H1 (cell line): ENCODE results near the gene CAMTA1. TPM values are rescaled to one million over a fixed set of nuclear protein-coding genes. Genes with fewer than 3 reads are reported as not detected.

Experiments used
- CTCF ChIA-PET: fragments of 300-600 bp; sonication (Branson Sonifier 250); formaldehyde crosslinking; loops from one replicate; lab custom pipeline; 2021; ENCODE audit not compliant: partially characterized antibody; lab: Charles Lee
- POLR2A ChIA-PET: fragments of 300-600 bp; sonication (Branson Sonifier 250); formaldehyde crosslinking; loops from one replicate; lab custom pipeline; 2021; ENCODE audit warnings: inconsistent platforms; ENCODE audit not compliant: partially characterized antibody; lab: Charles Lee
- DNase-seq, 2 experiments: peaks; one replicate each; pipeline versions ENCODE4 v3.0.0 to v3.0.0-alpha.2; 2010 to 2022; ENCODE audit warnings: low spot score in 2 of 2, low read depth in 1 of 2, mixed read lengths in 1 of 2
- FAIRE-seq: peaks from 2 replicates; lab custom pipeline; 2011; peaks lifted over from hg19 to GRCh38; lab: Jason Lieb, UNC
- H2AFZ ChIP-seq: 2 replicates; pipeline ENCODE4 v1.8.1; 2012; ENCODE audit warnings: low read length, inconsistent platforms
- H2AK5ac ChIP-seq: 2 replicates; pipeline ENCODE4 v1.6.1; 2013; ENCODE audit warnings: low read depth, low read length
- H2BK120ac ChIP-seq: replicated peaks from 2 replicates; pipeline ENCODE3; 2013; ENCODE audit warnings: low read depth, low read length, inconsistent platforms
- H2BK12ac ChIP-seq: 2 replicates; pipeline ENCODE4 v1.6.1; 2013; ENCODE audit warnings: low read depth, low read length
- H2BK15ac ChIP-seq: 2 replicates; pipeline ENCODE4 v1.6.1; 2013; ENCODE audit warnings: low read length
- H2BK20ac ChIP-seq: 2 replicates; pipeline ENCODE4 v1.6.1; 2013; ENCODE audit warnings: low read length
- H2BK5ac ChIP-seq: 2 replicates; pipeline ENCODE4 v1.6.1; 2013; ENCODE audit warnings: low read depth, low read length
- H3K14ac ChIP-seq: 2 replicates; pipeline ENCODE4 v1.6.1; 2013; ENCODE audit warnings: inconsistent platforms; ENCODE audit not compliant: insufficient read length
- H3K18ac ChIP-seq: 2 replicates; pipeline ENCODE4 v1.6.1; 2013; ENCODE audit warnings: low read length; ENCODE audit errors: extremely low read depth
- H3K23ac ChIP-seq: 2 replicates; pipeline ENCODE4 v1.6.1; 2013; ENCODE audit warnings: inconsistent platforms; ENCODE audit not compliant: insufficient read length
- H3K23me2 ChIP-seq: 2 replicates; pipeline ENCODE4 v1.6.1; 2013; ENCODE audit warnings: low read depth, low read length
- H3K27ac ChIP-seq: 2 replicates; pipeline ENCODE4 v1.6.1; 2011; ENCODE audit warnings: low read depth, low read length, inconsistent platforms
- H3K27me3 ChIP-seq, 4 experiments: replicated peaks in 1 of 4; 1 replicate in 1 of 4; 2 replicates in 3 of 4; pipeline versions ENCODE4 v1.6.1 to v1.8.1; 2011 to 2013; ENCODE audit warnings: low read length in 3 of 4, mild to moderate bottlenecking in 3 of 4, inconsistent platforms in 2 of 4, mixed read lengths in 2 of 4, moderate library complexity in 1 of 4; ENCODE audit not compliant: control insufficient read depth in 3 of 4, insufficient read depth in 3 of 4; ENCODE audit errors: extremely low read depth in 1 of 4
- H3K36me3 ChIP-seq, 4 experiments: 2 replicates each; pipeline versions ENCODE4 v1.6.1 to v1.8.1; 2011 to 2013; ENCODE audit warnings: mild to moderate bottlenecking in 4 of 4, low read length in 3 of 4, moderate library complexity in 2 of 4, control low read depth in 1 of 4, inconsistent platforms in 1 of 4; ENCODE audit not compliant: insufficient read depth in 4 of 4, control insufficient read depth in 2 of 4
- H3K4ac ChIP-seq: replicated peaks from 2 replicates; pipeline ENCODE3; 2013; ENCODE audit warnings: low read length, low read depth, mixed read lengths, inconsistent platforms; ENCODE audit not compliant: insufficient read length
- H3K4me1 ChIP-seq, 4 experiments: replicated peaks in 1 of 4; 1 replicate in 1 of 4; 2 replicates in 3 of 4; pipeline versions ENCODE4 v1.6.1 to v1.8.1; 2011 to 2013; ENCODE audit warnings: low read length in 3 of 4, inconsistent platforms in 2 of 4, mixed read lengths in 1 of 4; ENCODE audit not compliant: insufficient read depth in 4 of 4, control insufficient read depth in 3 of 4
- H3K4me2 ChIP-seq, 2 experiments: 2 replicates each; pipeline versions ENCODE4 v1.6.1 to v1.8.1; 2011 to 2013; ENCODE audit warnings: low read depth in 2 of 2, low read length in 2 of 2, control low read depth in 1 of 2, inconsistent platforms in 1 of 2, mild to moderate bottlenecking in 1 of 2; ENCODE audit not compliant: insufficient read depth in 1 of 2
- H3K4me3 ChIP-seq, 4 experiments: fragments of 200-600, 300-600 bp in 1 of 4; sonication (generic), shearing (Covaris generic), sonication (Bioruptor Twin) in 1 of 4; 2 replicates each; pipeline versions ENCODE4 v1.5.1 to v1.8.1; 2011 to 2016; ENCODE audit warnings: low read length in 4 of 4, low read depth in 3 of 4, control low read depth in 2 of 4, inconsistent platforms in 2 of 4, mild to moderate bottlenecking in 2 of 4, mixed read lengths in 1 of 4, moderate library complexity in 1 of 4; ENCODE audit not compliant: insufficient read depth in 2 of 4; ENCODE audit errors: extremely low read depth in 1 of 4
- H3K56ac ChIP-seq: replicated peaks from 2 replicates; pipeline ENCODE3; 2013; ENCODE audit warnings: low read depth, mild to moderate bottlenecking, mixed read lengths, low read length, inconsistent platforms; ENCODE audit not compliant: insufficient read length
- H3K79me1 ChIP-seq: 2 replicates; pipeline ENCODE4 v1.6.1; 2013; ENCODE audit warnings: low read depth, low read length, control low read depth
- H3K79me2 ChIP-seq, 2 experiments: 2 replicates each; pipeline versions ENCODE4 v1.6.1 to v1.8.1; 2012 to 2013; ENCODE audit warnings: low read length in 2 of 2, mild to moderate bottlenecking in 2 of 2, inconsistent platforms in 1 of 2; ENCODE audit not compliant: insufficient read depth in 2 of 2, control insufficient read depth in 1 of 2
- H3K9ac ChIP-seq, 4 experiments: replicated peaks in 1 of 4; 1 replicate in 1 of 4; 2 replicates in 3 of 4; pipeline versions ENCODE4 v1.6.1 to v1.8.1; 2011 to 2013; ENCODE audit warnings: low read depth in 3 of 4, low read length in 3 of 4, control low read depth in 2 of 4, mild to moderate bottlenecking in 2 of 4, moderate library complexity in 2 of 4, inconsistent platforms in 1 of 4; ENCODE audit errors: extremely low read depth in 1 of 4
- H3K9me3 ChIP-seq, 2 experiments: 2 replicates each; pipeline versions ENCODE4 v1.6.1 to v1.8.1; 2012 to 2013; ENCODE audit warnings: mild to moderate bottlenecking in 2 of 2, moderate library complexity in 2 of 2, control low read depth in 1 of 2, inconsistent platforms in 1 of 2, low read depth in 1 of 2, low read length in 1 of 2, mixed read lengths in 1 of 2; ENCODE audit not compliant: insufficient read depth in 2 of 2
- H4K20me1 ChIP-seq, 2 experiments: replicated peaks in 1 of 2; 2 replicates each; pipeline versions ENCODE3 to v1.8.1; 2011 to 2013; ENCODE audit warnings: inconsistent platforms in 2 of 2, low read length in 2 of 2, mild to moderate bottlenecking in 1 of 2; ENCODE audit not compliant: insufficient read depth in 2 of 2, control insufficient read depth in 1 of 2
- H4K5ac ChIP-seq: 2 replicates; pipeline ENCODE4 v1.6.1; 2013; ENCODE audit warnings: low read length, low read depth, mixed read lengths, inconsistent platforms; ENCODE audit not compliant: insufficient read length
- H4K8ac ChIP-seq: 2 replicates; pipeline ENCODE4 v1.8.0; 2013; ENCODE audit warnings: mild to moderate bottlenecking, moderate library complexity, low read length, inconsistent platforms; ENCODE audit not compliant: insufficient read depth; ENCODE audit errors: extremely low read depth
- H4K91ac ChIP-seq: replicated peaks from 2 replicates; pipeline ENCODE3; 2013; ENCODE audit warnings: low read length, mixed read lengths, inconsistent platforms; ENCODE audit not compliant: insufficient read length
- CHD1 ChIP-seq: IDR thresholded peaks from 2 replicates; pipeline ENCODE4 v1.6.1; 2012; ENCODE audit warnings: low read depth, low read length, improper control_type of control experiment
- GTF2F1 ChIP-seq: IDR thresholded peaks from 2 replicates; pipeline ENCODE4 v1.6.1; 2012; ENCODE audit warnings: low read depth, low read length, improper control_type of control experiment, borderline replicate concordance
- HDAC6 ChIP-seq: IDR thresholded peaks from one replicate; pipeline ENCODE4 v1.7.1; 2012; ENCODE audit warnings: low read depth, mild to moderate bottlenecking, inconsistent platforms, low read length, moderate library complexity
- KDM1A ChIP-seq: fragments of 200-600, 300-600 bp; sonication (generic); IDR thresholded peaks from 2 replicates; pipeline ENCODE4 v1.7.1; 2016; ENCODE audit warnings: mild to moderate bottlenecking, low read length, borderline replicate concordance
- KDM5A ChIP-seq: fragments of 200-600 bp; IDR thresholded peaks from 2 replicates; pipeline ENCODE4 v1.7.1; 2012; ENCODE audit warnings: mild to moderate bottlenecking, low read length, inconsistent platforms, mixed read lengths
- RFX5 ChIP-seq: IDR thresholded peaks from 2 replicates; pipeline ENCODE4 v1.6.1; 2011; ENCODE audit warnings: low read depth, low read length, improper control_type of control experiment, borderline replicate concordance
- SP2 ChIP-seq: IDR thresholded peaks from 2 replicates; pipeline ENCODE4 v1.6.1; 2012; ENCODE audit warnings: mild to moderate bottlenecking, low read length, inconsistent platforms
- SUZ12 ChIP-seq: fragments of 200-600 bp; sonication (generic); IDR thresholded peaks from 2 replicates; pipeline ENCODE4 v1.6.1; 2012; ENCODE audit warnings: mild to moderate bottlenecking, inconsistent platforms, low read length, moderate library complexity, mixed read lengths
- TAF7 ChIP-seq: optimal IDR thresholded peaks from 2 replicates; pipeline ENCODE3; 2011; ENCODE audit warnings: low read depth, mild to moderate bottlenecking, inconsistent platforms, low read length, moderate library complexity, borderline replicate concordance
- TBP ChIP-seq: IDR thresholded peaks from 2 replicates; pipeline ENCODE4 v1.6.1; 2011; ENCODE audit warnings: low read depth, low read length, improper control_type of control experiment
- WGBS, 2 experiments: shearing (Covaris generic) in 1 of 2; methylation state at CpG; one replicate each; pipeline versions ENCODE4 v1.1.6 to v1.1.7; 2013 to 2015; ENCODE audit warnings: low lambda C conversion rate in 2 of 2, mixed read lengths in 2 of 2, inconsistent platforms in 1 of 2, low coverage in 1 of 2, missing lambda C conversion rate in 1 of 2; ENCODE audit not compliant: insufficient replicate concordance in 2 of 2, insufficient coverage in 1 of 2, insufficient read length in 1 of 2; ENCODE audit errors: extremely low coverage in 1 of 2, missing lambda C conversion rate in 1 of 2; 5-methylcytosine and 5-hydroxymethylcytosine counted together
- polyA plus RNA-seq, 7 experiments: library from polyadenylated mRNA; depleted of rRNA in 3 of 7; stranded (reverse) in 5 of 7; unstranded in 2 of 7; fragments of >200 nt in 5 of 7; fragments of 200-250 nt in 2 of 7; gene quantifications; 1 replicate in 5 of 7; 2 replicates in 1 of 7; 4 replicates in 1 of 7; pipeline versions ENCODE4 v1.2.1 to v1.2.3, GENCODE V29; 2011 to 2013; ENCODE audit warnings: missing spikeins in 2 of 7, mixed read lengths in 2 of 7
- total RNA-seq: library from RNA; stranded (reverse); fragmentation: NEBNext Ultra II Directional; extraction: Animal tissue kit (Norgen Biotek cat#: 25700); gene quantifications from 2 replicates; pipeline ENCODE4 v1.2.1, GENCODE V29; 2021
- TF ChIP-seq, protein P1 (sequence below): IDR thresholded peaks from 2 replicates; pipeline ENCODE4 v1.6.1; 2011; ENCODE audit warnings: low read length, improper control_type of control experiment

CAMTA1 gene
- total and polyA plus RNA-seq, 2 of the 8 experiments (the other 6 are each of a cell fraction or from before 2014, with no cell fraction given), result 65.0 to 119 TPM

DNA sequence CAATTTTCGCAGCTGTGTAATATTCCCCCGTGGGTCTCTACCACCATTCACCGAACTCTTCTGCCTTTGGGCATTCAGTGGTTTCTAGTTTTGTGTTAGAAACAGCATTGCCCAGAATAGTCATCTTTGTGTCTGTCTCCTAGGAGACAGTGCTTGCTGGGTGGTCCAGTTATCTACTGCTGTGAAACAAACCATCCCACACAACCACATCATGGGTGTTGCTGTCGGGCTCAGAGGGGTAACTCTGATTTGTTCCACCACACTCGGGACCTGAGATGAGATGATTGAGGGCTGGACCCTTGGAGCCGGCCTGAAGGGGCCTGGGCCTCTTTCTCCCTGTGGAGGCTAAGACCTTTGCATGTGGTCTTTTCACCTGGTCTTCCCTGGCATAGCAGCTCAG lies 558.6 kb downstream of the CAMTA1 start:
- Histone ChIP-seq H2AFZ (no peak overlapping the region), H3K18ac (no peak overlapping the region), H3K14ac (no peak overlapping the region), H4K91ac (no peak overlapping the region), H3K4me2 (no peak overlapping the region), H3K23me2 (peaks cover 2% of the 10 kb centered on the region; the same call in 1 of the 2 replicates), H3K27ac (no peak overlapping the region), H3K79me2 (no peaks in the 10 kb centered on the region), H2BK15ac (no peak overlapping the region), H3K9ac (no peak overlapping the region), H3K79me1 (no peaks in the 10 kb centered on the region), H4K20me1 (no peaks in the 10 kb centered on the region), H3K4me3 (no peak overlapping the region), H3K4me1 (no peaks in the 10 kb centered on the region; a peak in 2 of 7 replicates), H2BK120ac (no peak overlapping the region), H2BK20ac (no peak overlapping the region), H3K27me3 (no peaks in the 10 kb centered on the region; a peak in 1 of 7 replicates), H2BK12ac (no peak overlapping the region), H2BK5ac (no peak overlapping the region), H4K5ac (no peak overlapping the region), H4K8ac (no peak overlapping the region), H3K56ac (no peak overlapping the region), H3K9me3 (no peaks in the 10 kb centered on the region), H3K23ac (no peak overlapping the region), H2AK5ac (no peak overlapping the region), H3K36me3 (no peaks in the 10 kb centered on the region), H3K4ac (no peak overlapping the region)
- DNase-seq, result no peak
- ChIA-PET POLR2A (no interaction called here), CTCF (no interaction called here)
- FAIRE-seq, result no peak
- WGBS, 2 experiments, result 91% methylated on average over 6 of the region's 6 CpGs; no CpG with 5 or more reads in 1 of the 2 experiments
- no peak for TF ChIP-seq TBP
- no peak for TF ChIP-seq TAF7
- no peak for TF ChIP-seq GTF2F1
- no peak for TF ChIP-seq KDM1A
- no peak for TF ChIP-seq HDAC6
- no peak for TF ChIP-seq KDM5A
- no peak for TF ChIP-seq SUZ12
- TF ChIP-seq SP2, result no peak
- no peak for TF ChIP-seq RFX5
- TF ChIP-seq, protein P1, sequence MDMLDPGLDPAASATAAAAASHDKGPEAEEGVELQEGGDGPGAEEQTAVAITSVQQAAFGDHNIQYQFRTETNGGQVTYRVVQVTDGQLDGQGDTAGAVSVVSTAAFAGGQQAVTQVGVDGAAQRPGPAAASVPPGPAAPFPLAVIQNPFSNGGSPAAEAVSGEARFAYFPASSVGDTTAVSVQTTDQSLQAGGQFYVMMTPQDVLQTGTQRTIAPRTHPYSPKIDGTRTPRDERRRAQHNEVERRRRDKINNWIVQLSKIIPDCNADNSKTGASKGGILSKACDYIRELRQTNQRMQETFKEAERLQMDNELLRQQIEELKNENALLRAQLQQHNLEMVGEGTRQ, result no peak
- TF ChIP-seq CHD1, result no peak
